Medulla oblongata (tissue), 1 donor: ENCODE measurements around the gene IGF2BP2.

Source experiments
- DNase-seq: peaks from one replicate; pipeline ENCODE4 v3.0.0-alpha.2; 2015; ENCODE audit errors: extremely low spot score

IGF2BP2 gene

GRCh38 chr3:185767002-185767688 lies 57.7 kb downstream of the IGF2BP2 start:
- no peak for DNase-seq

- DNase-seq, result no peak
Measured at GRCh38 chr3:185766329-185767001, 58.4 kb downstream of the IGF2BP2 start.

- no peak for DNase-seq
Measured at GRCh38 chr3:185764980-185765370, 59.9 kb downstream of the IGF2BP2 start.

- no peak for DNase-seq
Measured at GRCh38 chr3:185764163-185764979, 60.5 kb downstream of the IGF2BP2 start.

GRCh38 chr3:185763347-185764005 lies 61.4 kb downstream of the IGF2BP2 start:
- DNase-seq, result no peak

GRCh38 chr3:185760550-185760949 lies 64.3 kb downstream of the IGF2BP2 start:
- DNase-seq, result no peak

- no peak for DNase-seq
Measured at GRCh38 chr3:185760088-185760487, 64.8 kb downstream of the IGF2BP2 start.

- no peak for DNase-seq
Measured at GRCh38 chr3:185759512-185759911, 65.3 kb downstream of the IGF2BP2 start.

- DNase-seq, result no peak
Measured at GRCh38 chr3:185758912-185759311, 65.9 kb downstream of the IGF2BP2 start.

GRCh38 chr3:185757176-185757575 lies 67.7 kb downstream of the IGF2BP2 start:
- no peak for DNase-seq

- no peak for DNase-seq
Measured at GRCh38 chr3:185756477-185756876, 68.4 kb downstream of the IGF2BP2 start.

GRCh38 chr3:185754920-185755319 lies 69.9 kb downstream of the IGF2BP2 start:
- DNase-seq, result no peak

GRCh38 chr3:185753354-185753753 lies 71.5 kb downstream of the IGF2BP2 start:
- DNase-seq, result no peak

- DNase-seq, result no peak
Measured at GRCh38 chr3:185750702-185751101, 74.1 kb downstream of the IGF2BP2 start.

GRCh38 chr3:185750015-185750414 lies 74.8 kb downstream of the IGF2BP2 start:
- no peak for DNase-seq

- DNase-seq, result no peak
Measured at GRCh38 chr3:185746470-185746869, 78.4 kb downstream of the IGF2BP2 start.

GRCh38 chr3:185744997-185745843 lies 79.6 kb downstream of the IGF2BP2 start:
- no peak for DNase-seq

- no peak for DNase-seq
Measured at GRCh38 chr3:185741586-185741985, 83.3 kb downstream of the IGF2BP2 start.

GRCh38 chr3:185740133-185740532 lies 84.7 kb downstream of the IGF2BP2 start:
- no peak for DNase-seq

GRCh38 chr3:185739264-185739701 lies 85.6 kb downstream of the IGF2BP2 start:
- no peak for DNase-seq
